Measurements from ENCODE around the gene TUNAR.

The TUNAR gene

GRCh38 chr14:95862243-95862642 lies 14.4 kb upstream of the TUNAR start:
- no peak for FAIRE-seq
- TF ChIP-seq SPI1 (IDR thresholded peaks at IDR 0.05; ENCODE audit: low read depth, low read length), result no peak
- TF ChIP-seq POLR2A (IDR thresholded peaks at IDR 0.05; ENCODE audit: low read depth, low read length), result no peak
- TF ChIP-seq PAX5 (IDR thresholded peaks at IDR 0.05; ENCODE audit: insufficient read depth, low read length, severe bottlenecking), result no peak
- TF ChIP-seq POLR2AphosphoS5 (IDR thresholded peaks at IDR 0.05; ENCODE audit: low read depth, low read length), result no peak
- TF ChIP-seq POU2F2 (IDR thresholded peaks at IDR 0.05; ENCODE audit: low read depth, low read length), result no peak
- TF ChIP-seq TAF1 (IDR thresholded peaks at IDR 0.05; ENCODE audit: low read depth, low read length), result no peak
- DNase-seq (ENCODE audit: insufficient read length, low spot score), result no peak

GRCh38 chr14:95863295-95863694 lies 13.3 kb upstream of the TUNAR start:
- DNase-seq (ENCODE audit: insufficient read length, low spot score) (no peak), FAIRE-seq (no peak)
- no peak for TF ChIP-seq TAF1 (IDR thresholded peaks at IDR 0.05; ENCODE audit: low read depth, low read length)

- FAIRE-seq, result no peak
- TF ChIP-seq POU2F2 (IDR thresholded peaks at IDR 0.05; ENCODE audit: low read depth, low read length), result no peak
- TF ChIP-seq SPI1 (IDR thresholded peaks at IDR 0.05; ENCODE audit: low read depth, low read length), result no peak
- TF ChIP-seq TAF1 (IDR thresholded peaks at IDR 0.05; ENCODE audit: low read depth, low read length), result no peak
- TF ChIP-seq PAX5 (IDR thresholded peaks at IDR 0.05; ENCODE audit: insufficient read depth, low read length, severe bottlenecking), result no peak
- no peak for DNase-seq (ENCODE audit: insufficient read length, low spot score)
Measured at GRCh38 chr14:95869776-95870175, 6.9 kb upstream of the TUNAR start.

- no peak for TF ChIP-seq POU2F2 (IDR thresholded peaks at IDR 0.05; ENCODE audit: low read depth, low read length)
- no peak for TF ChIP-seq POLR2A (IDR thresholded peaks at IDR 0.05; ENCODE audit: low read depth, low read length)
- no peak for TF ChIP-seq SPI1 (IDR thresholded peaks at IDR 0.05; ENCODE audit: low read depth, low read length)
- TF ChIP-seq PAX5 (IDR thresholded peaks at IDR 0.05; ENCODE audit: insufficient read depth, low read length, severe bottlenecking), result no peak
- no peak for TF ChIP-seq POLR2AphosphoS5 (IDR thresholded peaks at IDR 0.05; ENCODE audit: low read depth, low read length)
- TF ChIP-seq TAF1 (IDR thresholded peaks at IDR 0.05; ENCODE audit: low read depth, low read length), result no peak
- no peak for FAIRE-seq
- no peak for DNase-seq (ENCODE audit: insufficient read length, low spot score)
Measured at GRCh38 chr14:95870772-95871171, 5.9 kb upstream of the TUNAR start.

- DNase-seq (ENCODE audit: insufficient read length, low spot score) (no peak), FAIRE-seq (no peak)
- no peak for TF ChIP-seq TAF1 (IDR thresholded peaks at IDR 0.05; ENCODE audit: low read depth, low read length)
- no peak for TF ChIP-seq PAX5 (IDR thresholded peaks at IDR 0.05; ENCODE audit: insufficient read depth, low read length, severe bottlenecking)
- TF ChIP-seq SPI1 (IDR thresholded peaks at IDR 0.05; ENCODE audit: low read depth, low read length), result no peak
- TF ChIP-seq POU2F2 (IDR thresholded peaks at IDR 0.05; ENCODE audit: low read depth, low read length), result no peak
- no peak for TF ChIP-seq POLR2AphosphoS5 (IDR thresholded peaks at IDR 0.05; ENCODE audit: low read depth, low read length)
- no peak for TF ChIP-seq POLR2A (IDR thresholded peaks at IDR 0.05; ENCODE audit: low read depth, low read length)
Measured at GRCh38 chr14:95871531-95871930, 5.1 kb upstream of the TUNAR start.

- no peak for TF ChIP-seq SPI1 (IDR thresholded peaks at IDR 0.05; ENCODE audit: low read depth, low read length)
- no peak for TF ChIP-seq PAX5 (IDR thresholded peaks at IDR 0.05; ENCODE audit: insufficient read depth, low read length, severe bottlenecking)
- no peak for DNase-seq (ENCODE audit: insufficient read length, low spot score)
- FAIRE-seq, result no peak
Measured at GRCh38 chr14:95872777-95873176, 3.9 kb upstream of the TUNAR start.

GRCh38 chr14:95875831-95876760 lies 536 bp upstream of the TUNAR start:
- peak; percentile 20 for DNase-seq (ENCODE audit: insufficient read length, low spot score)
- no peak for FAIRE-seq
- TF ChIP-seq POLR2AphosphoS5 (IDR thresholded peaks at IDR 0.05; ENCODE audit: low read depth, low read length) (no peak), POLR2A (IDR thresholded peaks at IDR 0.05; ENCODE audit: low read depth, low read length) (no peak), POU2F2 (IDR thresholded peaks at IDR 0.05; ENCODE audit: low read depth, low read length) (no peak), PAX5 (IDR thresholded peaks at IDR 0.05; ENCODE audit: insufficient read depth, low read length, severe bottlenecking) (no peak), SPI1 (IDR thresholded peaks at IDR 0.05; ENCODE audit: low read depth, low read length) (no peak), TAF1 (IDR thresholded peaks at IDR 0.05; ENCODE audit: low read depth, low read length) (no peak)

GRCh38 chr14:95877633-95878032 lies 1.0 kb downstream of the TUNAR start:
- DNase-seq (ENCODE audit: insufficient read length, low spot score) (no peak), FAIRE-seq (no peak)
- TF ChIP-seq POLR2AphosphoS5 (IDR thresholded peaks at IDR 0.05; ENCODE audit: low read depth, low read length), result no peak
- no peak for TF ChIP-seq TAF1 (IDR thresholded peaks at IDR 0.05; ENCODE audit: low read depth, low read length)
- no peak for TF ChIP-seq PAX5 (IDR thresholded peaks at IDR 0.05; ENCODE audit: insufficient read depth, low read length, severe bottlenecking)
- no peak for TF ChIP-seq SPI1 (IDR thresholded peaks at IDR 0.05; ENCODE audit: low read depth, low read length)
- TF ChIP-seq POLR2A (IDR thresholded peaks at IDR 0.05; ENCODE audit: low read depth, low read length), result no peak
- TF ChIP-seq POU2F2 (IDR thresholded peaks at IDR 0.05; ENCODE audit: low read depth, low read length), result no peak

- TF ChIP-seq PAX5 (IDR thresholded peaks at IDR 0.05; ENCODE audit: insufficient read depth, low read length, severe bottlenecking), result no peak
- no peak for TF ChIP-seq POU2F2 (IDR thresholded peaks at IDR 0.05; ENCODE audit: low read depth, low read length)
- TF ChIP-seq POLR2A (IDR thresholded peaks at IDR 0.05; ENCODE audit: low read depth, low read length), result no peak
- no peak for TF ChIP-seq SPI1 (IDR thresholded peaks at IDR 0.05; ENCODE audit: low read depth, low read length)
- no peak for TF ChIP-seq TAF1 (IDR thresholded peaks at IDR 0.05; ENCODE audit: low read depth, low read length)
- no peak for TF ChIP-seq POLR2AphosphoS5 (IDR thresholded peaks at IDR 0.05; ENCODE audit: low read depth, low read length)
- no peak for FAIRE-seq
- no peak for DNase-seq (ENCODE audit: insufficient read length, low spot score)
Measured at GRCh38 chr14:95884377-95884776, 7.7 kb downstream of the TUNAR start.

GRCh38 chr14:95885278-95885677 lies 8.6 kb downstream of the TUNAR start:
- DNase-seq (ENCODE audit: insufficient read length, low spot score) (no peak), FAIRE-seq (no peak)
- TF ChIP-seq SPI1 (IDR thresholded peaks at IDR 0.05; ENCODE audit: low read depth, low read length) (no peak), POU2F2 (IDR thresholded peaks at IDR 0.05; ENCODE audit: low read depth, low read length) (no peak), POLR2A (IDR thresholded peaks at IDR 0.05; ENCODE audit: low read depth, low read length) (no peak), TAF1 (IDR thresholded peaks at IDR 0.05; ENCODE audit: low read depth, low read length) (no peak), POLR2AphosphoS5 (IDR thresholded peaks at IDR 0.05; ENCODE audit: low read depth, low read length) (no peak), PAX5 (IDR thresholded peaks at IDR 0.05; ENCODE audit: insufficient read depth, low read length, severe bottlenecking) (no peak)

Data from GM12891 (cell line).